Osteoblast (primary cell): Measurements from ENCODE around the gene PRKCSH. TPM values are rescaled to one million over a fixed set of nuclear protein-coding genes. Genes with fewer than 3 reads are reported as not detected.

ENCODE experiments used
- DNase-seq: peaks from one replicate; pipeline ENCODE4 v3.0.0; 2011; ENCODE audit warnings: low spot score, mixed read lengths; ENCODE audit not compliant: insufficient read length; ENCODE audit errors: missing footprints
- H2AFZ ChIP-seq: 2 replicates; pipeline ENCODE4 v1.6.0; 2011; ENCODE audit warnings: mild to moderate bottlenecking, low read length
- H3K27ac ChIP-seq: 2 replicates; pipeline ENCODE4 v1.5.1; 2011; ENCODE audit warnings: mild to moderate bottlenecking, low read depth, low read length, moderate library complexity
- H3K27me3 ChIP-seq: 2 replicates; pipeline ENCODE4 v1.6.0; 2012; ENCODE audit warnings: mild to moderate bottlenecking, control low read depth, inconsistent platforms, low read length, moderate library complexity; ENCODE audit not compliant: insufficient read depth
- H3K36me3 ChIP-seq: 2 replicates; pipeline ENCODE4 v1.5.1; 2011; ENCODE audit warnings: mild to moderate bottlenecking, low read length, control low read depth, moderate library complexity; ENCODE audit not compliant: insufficient read depth
- H3K4me1 ChIP-seq: 2 replicates; pipeline ENCODE4 v1.5.1; 2011; ENCODE audit warnings: mild to moderate bottlenecking, low read length, control low read depth, moderate library complexity; ENCODE audit not compliant: insufficient read depth
- H3K4me2 ChIP-seq: 2 replicates; pipeline ENCODE4 v1.6.0; 2011; ENCODE audit warnings: mild to moderate bottlenecking, low read length; ENCODE audit not compliant: insufficient read depth
- H3K4me3 ChIP-seq: fragments of 200-600 bp; sonication (generic); 3 replicates; pipeline ENCODE4 v1.5.1; 2012; ENCODE audit warnings: mild to moderate bottlenecking, low read length, inconsistent platforms; ENCODE audit not compliant: insufficient read depth
- H3K79me2 ChIP-seq: 2 replicates; pipeline ENCODE4 v1.6.0; 2012; ENCODE audit warnings: mild to moderate bottlenecking, low read length, control low read depth, inconsistent platforms; ENCODE audit not compliant: insufficient read depth
- H3K9me3 ChIP-seq: 2 replicates; pipeline ENCODE4 v1.5.1; 2011; ENCODE audit warnings: low read depth, low read length, control low read depth
- H4K20me1 ChIP-seq: 2 replicates; pipeline ENCODE4 v1.6.0; 2012; ENCODE audit warnings: mild to moderate bottlenecking, low read length, control low read depth; ENCODE audit not compliant: insufficient read depth
- total RNA-seq: library from RNA; depleted of rRNA; stranded (reverse); fragments of >200 nt; gene quantifications from 2 replicates; pipeline ENCODE4 v1.2.3, GENCODE V29; 2012
- TF ChIP-seq, protein P1 (sequence below): IDR thresholded peaks from 2 replicates; pipeline ENCODE4 v1.5.1; 2011; ENCODE audit warnings: mild to moderate bottlenecking, low read depth, low read length, moderate library complexity; ENCODE audit errors: extremely low read depth

Gene PRKCSH
- total RNA-seq, 1 donor: 117 TPM

DNA sequence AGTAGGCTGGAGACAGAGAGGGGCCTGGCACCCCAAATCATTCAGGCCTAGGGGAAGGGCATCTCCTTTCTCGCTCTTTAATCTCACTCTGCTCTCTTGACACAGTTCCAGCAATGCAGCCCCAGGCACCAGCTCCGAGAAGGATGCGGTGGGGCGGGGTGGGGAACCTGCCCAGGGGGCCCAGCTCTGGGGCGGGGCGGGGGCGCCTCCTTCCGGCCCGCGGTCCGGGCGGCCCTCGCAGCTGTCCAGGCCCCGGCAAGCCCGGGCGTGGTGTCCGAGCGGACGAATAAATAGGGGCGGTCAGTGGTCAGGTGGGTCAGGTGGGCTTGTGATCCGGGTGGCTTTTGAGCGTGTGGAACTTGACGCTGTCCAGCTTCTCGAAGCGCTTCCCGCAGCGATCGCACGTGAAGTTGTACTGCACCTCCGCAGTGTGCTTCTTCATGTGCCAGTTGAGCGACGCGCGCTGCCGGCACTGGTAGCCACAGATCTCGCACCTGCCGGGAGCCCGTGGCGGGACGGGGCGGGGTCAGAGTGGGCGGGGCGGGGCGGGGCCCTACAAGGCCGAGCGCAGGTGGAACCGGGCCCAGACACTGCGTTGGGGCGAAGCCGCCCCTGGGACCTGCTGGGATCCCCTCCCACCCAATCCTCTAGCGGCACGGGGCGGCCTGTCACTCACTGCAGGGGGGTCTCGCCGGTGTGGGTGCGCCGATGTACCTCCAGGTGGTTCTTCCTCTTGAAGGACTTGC lies 48.1 kb downstream of the PRKCSH start:
- Histone ChIP-seq H3K27ac (no peak overlapping the region), H4K20me1 (peaks cover 3% of the 10 kb centered on the region), H3K36me3 (no peaks in the 10 kb centered on the region), H3K4me1 (peaks cover 7% of the 10 kb centered on the region), H2AFZ (no peak overlapping the region), H3K27me3 (peaks cover 33% of the 10 kb centered on the region), H3K79me2 (no peaks in the 10 kb centered on the region), H3K4me2 (no peak overlapping the region), H3K4me3 (no peak overlapping the region), H3K9me3 (no peaks in the 10 kb centered on the region)
- TF ChIP-seq, protein P1, sequence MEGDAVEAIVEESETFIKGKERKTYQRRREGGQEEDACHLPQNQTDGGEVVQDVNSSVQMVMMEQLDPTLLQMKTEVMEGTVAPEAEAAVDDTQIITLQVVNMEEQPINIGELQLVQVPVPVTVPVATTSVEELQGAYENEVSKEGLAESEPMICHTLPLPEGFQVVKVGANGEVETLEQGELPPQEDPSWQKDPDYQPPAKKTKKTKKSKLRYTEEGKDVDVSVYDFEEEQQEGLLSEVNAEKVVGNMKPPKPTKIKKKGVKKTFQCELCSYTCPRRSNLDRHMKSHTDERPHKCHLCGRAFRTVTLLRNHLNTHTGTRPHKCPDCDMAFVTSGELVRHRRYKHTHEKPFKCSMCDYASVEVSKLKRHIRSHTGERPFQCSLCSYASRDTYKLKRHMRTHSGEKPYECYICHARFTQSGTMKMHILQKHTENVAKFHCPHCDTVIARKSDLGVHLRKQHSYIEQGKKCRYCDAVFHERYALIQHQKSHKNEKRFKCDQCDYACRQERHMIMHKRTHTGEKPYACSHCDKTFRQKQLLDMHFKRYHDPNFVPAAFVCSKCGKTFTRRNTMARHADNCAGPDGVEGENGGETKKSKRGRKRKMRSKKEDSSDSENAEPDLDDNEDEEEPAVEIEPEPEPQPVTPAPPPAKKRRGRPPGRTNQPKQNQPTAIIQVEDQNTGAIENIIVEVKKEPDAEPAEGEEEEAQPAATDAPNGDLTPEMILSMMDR: no peak
- DNase-seq: peak; percentile 48

DNA sequence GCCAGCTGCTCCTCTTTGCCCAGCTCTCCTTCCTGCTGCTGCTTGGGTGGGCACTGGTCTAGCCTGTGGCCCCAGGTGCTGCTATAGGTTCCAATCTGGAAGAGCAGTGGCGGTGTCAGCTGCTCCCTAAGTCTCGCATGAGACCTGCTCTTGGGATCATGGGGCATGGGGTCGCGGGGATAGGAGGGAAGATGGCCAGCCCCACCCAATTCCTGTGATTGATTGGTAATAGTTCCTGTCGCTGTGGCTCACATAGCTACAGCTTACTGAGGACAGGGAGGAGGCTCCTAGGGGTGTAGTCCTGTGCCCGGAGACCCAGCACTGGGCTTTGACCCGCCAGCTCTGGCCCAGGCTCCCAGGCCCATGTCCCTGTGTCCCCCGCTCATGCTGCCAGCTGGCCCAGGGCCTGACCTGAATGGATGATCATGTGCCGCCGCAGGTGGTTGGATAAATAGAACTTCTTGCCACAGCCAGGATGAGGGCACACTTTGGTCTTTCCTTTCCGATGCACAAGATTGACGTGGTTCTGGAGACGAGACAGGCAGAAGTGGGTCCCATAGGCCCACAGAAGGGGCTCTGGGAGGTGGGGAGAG lies 49.9 kb downstream of the PRKCSH start:
- DNase-seq: peak; percentile 86
- no peak overlapping the region for H3K27ac ChIP-seq
- no peaks in the 10 kb centered on the region for H3K9me3 ChIP-seq
- H3K4me1 ChIP-seq: peaks cover 7% of the 10 kb centered on the region
- H3K4me3 ChIP-seq: no peak overlapping the region
- no peaks in the 10 kb centered on the region for H3K36me3 ChIP-seq
- no peak overlapping the region for H3K4me2 ChIP-seq
- no peak overlapping the region for H2AFZ ChIP-seq
- H4K20me1 ChIP-seq: peaks cover 3% of the 10 kb centered on the region
- TF ChIP-seq, protein P1: no peak
- peaks cover 19% of the 10 kb centered on the region for H3K27me3 ChIP-seq
- no peaks in the 10 kb centered on the region for H3K79me2 ChIP-seq

DNA sequence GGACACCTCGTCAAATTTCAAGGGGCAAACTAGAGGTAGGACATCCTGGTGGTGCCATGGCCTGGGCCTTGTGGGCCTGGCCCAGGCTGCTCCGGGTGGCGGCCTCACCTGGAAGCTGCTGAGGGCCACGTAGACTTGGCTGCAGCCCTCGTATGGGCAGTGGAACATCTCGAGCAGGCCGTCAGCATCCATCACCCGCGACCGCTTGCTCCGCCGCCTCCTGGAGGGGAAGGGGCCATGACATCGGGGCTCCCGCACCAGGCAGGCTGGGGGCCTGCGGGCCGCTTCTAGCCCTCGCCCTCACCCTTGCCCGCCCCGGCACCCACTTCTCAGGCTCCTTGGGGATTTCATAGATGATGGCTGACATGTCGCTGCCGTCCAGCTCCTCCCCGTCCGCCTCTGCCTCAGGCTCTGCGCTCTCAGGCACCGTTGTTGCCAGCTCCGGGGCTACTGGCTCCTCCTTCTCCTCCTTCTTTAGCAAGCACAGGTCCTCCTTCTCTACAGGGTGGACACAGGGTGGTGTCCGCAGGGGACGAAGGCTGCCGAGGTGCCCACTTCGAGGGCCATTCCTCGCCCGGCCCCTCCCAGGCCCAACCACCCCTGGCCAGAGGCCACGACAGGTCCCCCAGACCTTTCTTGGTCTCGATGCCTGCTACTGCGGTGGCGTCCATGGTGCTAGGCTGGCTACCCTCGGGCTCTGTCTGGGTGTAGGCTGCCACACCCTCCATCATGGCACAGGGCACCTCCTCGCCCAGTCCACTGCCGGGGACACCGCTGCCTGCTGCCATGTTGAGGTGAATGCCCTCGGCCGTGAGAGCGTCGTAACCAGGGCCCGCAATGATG lies 51.4 kb downstream of the PRKCSH start:
- H3K4me3 ChIP-seq: no peak overlapping the region
- H3K4me2 ChIP-seq: no peak overlapping the region
- no peaks in the 10 kb centered on the region for H3K79me2 ChIP-seq
- H2AFZ ChIP-seq: no peak overlapping the region
- peaks cover 6% of the 10 kb centered on the region for H3K27me3 ChIP-seq
- TF ChIP-seq, protein P1: no peak
- peaks cover 7% of the 10 kb centered on the region for H3K4me1 ChIP-seq
- DNase-seq: peak; percentile 86
- no peaks in the 10 kb centered on the region for H3K36me3 ChIP-seq
- peaks cover 3% of the 10 kb centered on the region for H4K20me1 ChIP-seq
- H3K9me3 ChIP-seq: no peaks in the 10 kb centered on the region
- no peak overlapping the region for H3K27ac ChIP-seq

DNA sequence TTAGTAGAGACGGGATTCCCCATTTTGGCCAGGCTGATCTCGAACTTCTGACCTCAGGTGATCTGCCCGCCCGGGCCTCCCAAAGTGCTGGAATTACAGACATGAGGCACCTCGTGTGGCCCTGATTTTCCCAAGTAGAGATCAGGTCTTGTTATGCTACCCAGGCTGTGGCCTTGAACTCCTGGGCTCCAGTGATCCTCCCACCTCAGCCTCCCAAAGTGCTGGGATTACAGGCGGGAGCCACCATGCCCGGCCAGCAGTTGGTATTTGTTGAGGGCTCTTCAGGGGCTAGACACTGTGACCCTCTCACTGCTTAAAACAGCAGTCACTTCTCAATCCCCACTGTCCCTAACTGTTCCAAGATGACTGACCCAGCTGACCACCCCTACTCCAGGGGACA lies 53.9 kb downstream of the PRKCSH start:
- no peaks in the 10 kb centered on the region for H3K27me3 ChIP-seq
- H3K27ac ChIP-seq: no peak overlapping the region
- no peak overlapping the region for H2AFZ ChIP-seq
- no peaks in the 10 kb centered on the region for H3K9me3 ChIP-seq
- TF ChIP-seq, protein P1: no peak
- H3K4me2 ChIP-seq: no peak overlapping the region
- H3K36me3 ChIP-seq: no peaks in the 10 kb centered on the region
- H3K4me3 ChIP-seq: no peak overlapping the region
- no peaks in the 10 kb centered on the region for H3K4me1 ChIP-seq
- DNase-seq: no peak
- H3K79me2 ChIP-seq: no peaks in the 10 kb centered on the region
- no peaks in the 10 kb centered on the region for H4K20me1 ChIP-seq
